Activated CD4-positive, alpha-beta T cell treated with anti-CD3 and anti-CD28 coated beads, Interleukin-10, Interleukin-2, amounts not matched to agents 100 ng/mL and 50 ng/mL, durations not matched to agents 16 hours and 8 hours (primary cell): ENCODE measurements around the gene RGS14.

Source experiments
- DNase-seq: peaks from one replicate; pipeline ENCODE4 v3.0.0-alpha.2; 2020

Gene RGS14

GRCh38 chr5:177385720-177386119 is 28.0 kb downstream of the RGS14 start:
- DNase-seq, result no peak

GRCh38 chr5:177386542-177386941 is 28.8 kb downstream of the RGS14 start:
- DNase-seq, result no peak

GRCh38 chr5:177387405-177387804 is 29.7 kb downstream of the RGS14 start:
- no peak for DNase-seq

DNA sequence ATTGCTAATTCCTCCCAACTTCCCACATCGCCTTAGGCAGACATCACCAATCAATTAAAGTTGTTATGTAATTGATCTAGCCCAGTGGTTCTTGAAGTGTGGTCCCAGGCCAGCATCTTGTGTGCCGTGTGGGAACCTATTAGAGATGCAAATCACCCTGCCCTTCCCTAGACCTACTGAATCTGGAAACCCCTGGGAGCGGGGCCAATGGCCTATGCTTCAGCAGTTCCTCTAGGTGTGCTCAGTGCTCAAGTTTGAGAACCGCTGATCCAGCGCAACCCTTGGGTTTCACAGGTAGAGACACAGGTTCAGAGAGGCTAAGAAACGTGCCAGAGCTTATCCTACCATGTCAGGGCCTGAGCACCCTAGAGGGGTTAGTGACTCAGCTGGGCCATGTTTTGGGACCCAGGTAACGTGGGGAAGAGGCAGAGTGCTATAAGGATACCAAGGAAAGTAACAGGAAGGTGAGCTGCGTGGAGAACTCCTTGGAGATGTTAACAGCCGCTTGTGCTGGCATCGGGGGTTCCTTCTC is 30.9 kb downstream of the RGS14 start:
- no peak for DNase-seq

DNA sequence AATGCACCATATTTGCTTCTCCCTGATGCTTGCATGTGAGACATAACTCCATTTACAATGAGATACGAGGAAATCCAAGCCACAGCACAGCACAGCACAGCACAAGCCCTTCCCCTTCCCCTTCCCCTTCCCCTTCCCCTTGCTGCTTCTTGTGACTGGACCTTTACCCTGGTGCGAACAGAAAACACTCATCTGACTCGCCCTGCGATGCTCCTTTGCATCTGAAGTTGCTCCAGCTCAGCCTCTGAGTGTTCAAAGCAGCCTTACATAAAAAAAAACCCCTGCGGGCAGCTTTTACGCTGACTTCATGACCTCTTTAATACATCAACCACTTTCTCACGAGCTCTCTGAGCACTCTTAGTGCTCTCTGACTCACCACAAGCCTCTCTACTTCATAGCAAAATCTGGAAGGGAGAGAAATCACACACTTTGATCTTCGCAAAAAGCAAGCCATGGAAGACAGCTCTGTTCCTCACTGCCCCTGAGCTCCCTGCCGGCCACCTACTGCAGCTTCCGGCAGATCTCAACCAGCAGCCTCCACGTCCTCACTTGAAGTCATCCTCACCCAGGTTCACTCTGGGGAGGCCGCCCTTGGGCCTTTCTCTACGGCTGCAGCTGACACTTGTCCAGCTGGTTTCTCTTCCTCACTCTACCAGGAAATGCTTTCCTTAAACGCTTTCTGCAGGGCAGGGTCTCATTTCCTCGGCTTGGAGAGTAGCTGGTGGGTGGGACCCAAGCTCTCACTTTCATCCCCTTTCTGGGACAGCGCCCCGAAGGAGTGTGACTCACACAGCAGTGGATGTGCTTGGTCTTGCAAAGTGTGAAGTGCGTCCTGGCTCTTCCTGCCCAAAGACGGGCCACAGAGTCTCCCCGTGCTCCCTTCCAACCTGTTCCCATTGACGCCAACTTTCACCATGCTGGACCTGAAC is 31.8 kb downstream of the RGS14 start:
- DNase-seq, result peak; percentile 82

- peak; percentile 93 for DNase-seq
Observed at GRCh38 chr5:177390363-177391300, 32.9 kb downstream of the RGS14 start.

GRCh38 chr5:177392765-177393164 is 35.0 kb downstream of the RGS14 start:
- no peak for DNase-seq

GRCh38 chr5:177393206-177393765 is 35.6 kb downstream of the RGS14 start:
- no peak for DNase-seq

GRCh38 chr5:177393990-177394389 is 36.3 kb downstream of the RGS14 start:
- no peak for DNase-seq

DNA sequence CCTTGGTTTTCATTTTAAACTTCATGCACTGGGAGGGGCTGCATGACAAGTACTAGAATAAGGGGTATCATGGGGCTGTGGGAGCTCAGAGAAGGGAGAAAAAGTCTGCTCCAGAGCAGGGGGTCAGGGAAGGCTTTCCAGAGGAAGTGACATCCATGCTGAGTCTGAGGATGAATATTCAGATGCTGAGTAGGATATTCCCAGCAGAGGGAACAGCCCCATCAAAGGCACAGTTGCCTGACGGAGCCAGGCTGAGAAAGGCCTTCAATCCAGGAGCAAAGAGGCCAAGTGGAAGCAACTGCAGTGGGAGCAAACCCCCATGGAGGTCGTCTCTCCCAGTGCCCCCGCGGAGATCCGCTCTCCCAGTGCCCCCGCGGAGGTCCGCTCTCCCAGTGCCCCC is 38.4 kb downstream of the RGS14 start:
- DNase-seq, result no peak

- DNase-seq, result no peak
Observed at GRCh38 chr5:177396807-177397206, 39.1 kb downstream of the RGS14 start.

- no peak for DNase-seq
Observed at GRCh38 chr5:177397875-177398390, 40.2 kb downstream of the RGS14 start.

DNA sequence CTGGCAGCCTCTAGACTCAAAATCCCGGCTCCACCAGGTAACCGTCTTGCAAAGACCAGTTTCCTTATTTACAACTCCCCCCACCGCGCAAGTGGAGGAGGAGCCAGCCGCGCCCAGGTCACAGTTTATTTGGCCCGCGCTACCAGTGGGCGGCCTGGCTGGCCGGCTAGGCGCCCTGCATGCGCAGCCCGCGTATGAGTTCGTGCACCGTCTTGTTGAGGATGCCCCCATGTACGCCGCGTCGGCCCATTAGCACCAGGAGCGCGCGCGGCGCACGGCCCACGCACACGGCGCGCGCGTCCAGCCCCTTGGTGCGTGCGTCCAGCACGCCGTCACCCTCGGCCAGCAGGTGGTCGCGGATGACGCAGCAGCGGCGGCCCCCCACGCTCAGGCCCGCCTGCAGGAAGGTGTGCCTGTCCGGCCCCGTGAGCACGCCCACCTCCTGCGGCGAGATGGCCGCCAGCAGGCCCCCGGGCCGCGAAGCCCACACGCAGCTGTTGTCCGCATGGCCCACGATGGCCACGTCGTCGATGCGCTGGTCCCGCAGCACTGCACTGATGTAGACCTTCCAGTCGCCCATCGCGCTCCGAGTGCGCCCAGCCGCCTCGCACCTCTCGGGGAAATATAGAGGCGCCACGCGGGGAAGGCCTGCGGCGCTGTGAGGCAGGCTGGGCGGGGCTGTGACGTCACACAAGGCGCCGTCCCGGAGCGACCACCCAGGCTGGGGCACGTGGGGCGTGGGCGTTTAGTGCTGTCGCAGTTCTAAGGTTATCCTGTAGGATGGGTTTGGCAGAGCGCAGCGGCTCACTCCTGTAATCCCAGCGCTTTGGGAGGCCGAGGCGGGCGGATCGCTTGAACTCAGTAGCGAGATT is 42.5 kb downstream of the RGS14 start, which contains the start of gene PFN3:
Gene PFN3 (minus strand): TSS at position 665 of the 872 bp plus-strand sequence. CDS start 85 bp downstream, at position 580.
- no peak for DNase-seq

GRCh38 chr5:177402271-177403043 is 44.7 kb downstream of the RGS14 start:
- DNase-seq, result peak; percentile 73

DNA sequence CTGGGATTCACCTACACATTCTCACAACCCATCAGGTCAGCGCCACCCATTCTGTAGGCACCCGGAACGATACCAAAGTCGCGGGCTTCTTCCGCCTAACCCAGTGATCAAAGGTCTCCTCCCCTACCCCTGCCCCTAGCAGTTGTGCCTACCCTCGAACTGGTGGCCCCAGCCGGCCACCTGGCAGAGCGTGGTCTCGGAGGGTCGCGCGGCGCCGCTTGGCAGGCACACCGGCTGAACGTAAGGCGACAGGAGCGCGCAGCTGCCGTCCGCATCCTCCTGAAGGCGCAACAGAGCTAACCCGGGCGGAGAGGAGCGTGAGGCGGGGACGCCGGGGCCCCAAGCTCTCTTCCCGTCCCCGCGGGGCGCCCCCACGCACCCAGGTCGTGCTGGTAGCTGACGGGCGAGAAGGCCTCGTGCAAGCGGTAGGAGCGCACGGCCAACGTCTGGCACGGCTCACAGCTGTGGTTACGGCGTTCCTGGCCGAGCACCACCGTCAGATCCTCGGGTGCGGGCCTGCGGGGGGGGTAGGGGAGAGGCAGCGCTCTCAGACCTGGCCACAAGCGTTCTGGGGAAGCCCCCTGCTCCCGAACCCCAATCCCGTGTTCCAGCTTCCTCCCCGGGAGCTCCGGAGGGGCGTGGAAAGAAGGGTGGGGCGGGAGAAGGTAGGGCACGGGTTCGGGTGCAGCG is 45.5 kb downstream of the RGS14 start:
- peak; percentile 44 for DNase-seq

- peak; percentile 89 for DNase-seq
Observed at GRCh38 chr5:177403792-177404640, 46.3 kb downstream of the RGS14 start.

DNA sequence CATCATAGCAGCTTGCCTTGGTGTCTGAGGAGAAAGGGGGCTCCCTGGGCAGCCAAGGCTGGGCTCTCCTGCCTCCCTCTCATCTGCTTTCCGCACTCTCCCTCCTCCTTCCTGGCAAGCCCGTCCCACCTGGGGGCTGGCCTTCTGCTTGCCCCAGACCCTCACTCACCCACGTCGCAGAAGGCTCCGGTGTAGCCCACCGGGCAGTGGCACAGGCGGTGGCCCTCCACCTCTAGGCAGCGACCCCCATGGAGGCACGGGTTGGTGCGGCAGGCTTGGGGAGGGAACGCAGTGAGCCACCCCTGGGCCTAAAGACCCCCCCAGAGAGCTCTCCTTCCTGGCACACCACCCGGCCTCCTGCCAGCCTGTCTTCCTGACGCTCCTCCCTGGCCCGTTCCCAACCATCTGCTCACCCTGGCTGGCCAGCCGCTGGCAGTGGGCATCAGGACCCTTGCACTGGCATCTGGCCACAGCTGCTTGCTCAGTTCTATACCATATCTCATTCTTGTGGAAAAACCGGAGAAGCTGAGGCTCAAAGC is 47.0 kb downstream of the RGS14 start:
- DNase-seq, result no peak

- DNase-seq, result no peak
Observed at GRCh38 chr5:177405312-177405711, 47.6 kb downstream of the RGS14 start.

DNA sequence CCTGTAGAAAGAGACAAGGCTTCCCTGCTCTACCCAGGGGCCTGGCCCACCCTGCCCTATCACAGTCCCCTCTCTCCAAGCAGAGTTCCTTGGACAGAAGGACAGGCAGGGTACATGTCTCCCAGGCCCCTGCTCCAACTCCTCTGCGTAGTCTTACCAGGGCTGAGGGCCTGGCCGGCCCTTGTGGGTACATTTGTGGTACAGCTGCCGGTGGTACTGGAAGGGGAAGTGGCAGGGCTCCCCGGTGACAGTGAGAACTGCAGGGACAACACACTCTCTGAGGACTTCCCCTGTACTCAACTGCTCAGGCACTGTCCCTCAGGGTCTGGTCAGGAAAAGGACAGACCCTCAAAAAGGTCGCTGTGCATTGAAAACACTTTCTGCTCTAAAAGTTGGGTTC is 48.1 kb downstream of the RGS14 start:
- DNase-seq, result no peak
